ENCODE data around the gene EIF3B. TPM values are rescaled to one million over a fixed set of nuclear protein-coding genes. Genes with fewer than 3 reads are reported as not detected.

The EIF3B gene
- total RNA-seq, 1 experiment from 2014 or later = 306 TPM

DNA sequence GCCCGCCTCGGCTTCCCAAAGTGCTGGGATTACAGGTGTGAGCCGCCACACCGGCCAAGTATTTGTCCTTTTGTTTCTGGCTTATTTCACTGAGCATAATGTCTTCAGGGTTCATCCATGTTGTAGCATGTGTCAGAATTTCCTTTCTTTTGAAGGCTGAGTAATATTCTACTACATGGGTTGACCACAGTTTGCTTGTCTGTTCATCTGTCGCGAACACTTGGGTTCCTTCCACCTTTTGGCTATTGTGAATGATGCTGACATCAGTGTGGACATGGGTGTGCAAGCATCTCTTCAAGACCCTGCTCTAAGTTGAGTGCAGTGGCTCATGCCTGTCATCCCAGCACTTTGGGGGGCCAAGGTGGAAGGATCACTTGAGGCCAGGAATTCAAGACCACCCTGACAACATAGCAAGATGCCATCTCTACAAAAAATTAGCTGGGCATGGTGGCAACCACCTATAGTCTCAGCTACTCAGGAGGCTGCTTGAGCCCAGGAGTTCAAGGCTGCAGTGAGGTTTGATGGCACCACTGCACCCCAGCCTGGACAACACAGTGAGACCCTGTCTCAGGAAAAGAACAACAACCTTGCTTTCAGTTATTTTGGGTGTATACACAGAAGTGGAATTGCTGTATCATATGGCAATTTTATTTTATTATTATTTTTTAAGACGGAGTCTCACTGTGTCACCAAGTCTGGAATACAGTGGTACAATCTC lies 65.7 kb downstream of the EIF3B start:
- BruUV-seq (replicated peaks) = no TSS peak
- Histone ChIP-seq H3K36me3 (ENCODE audit: control insufficient read depth, insufficient read depth, low read length) (peaks cover 1% of the 10 kb centered on the region; the same call in 1 of the 2 replicates), H3K9me3 (no peaks in the 10 kb centered on the region), H3K4me3 (ENCODE audit: low read depth, low read length) (no peak overlapping the region), H3K27me3 (replicated peaks; ENCODE audit: control insufficient read depth, insufficient read depth, low read length) (no peaks in the 10 kb centered on the region), H3K4me1 (peaks cover 6% of the 10 kb centered on the region; the same call in 1 of the 2 replicates)
- no peak for DNase-seq
- no peaks in the 10 kb centered on the region for H3K9me3 Mint-ChIP-seq (ENCODE audit: unreplicated experiment)
- no peaks in the 10 kb centered on the region for H3K27me3 Mint-ChIP-seq (ENCODE audit: insufficient read depth, unreplicated experiment)
- H3K4me1 Mint-ChIP-seq (ENCODE audit: low read depth, unreplicated experiment) = peaks cover 8% of the 10 kb centered on the region
- no peak overlapping the region for H3K27ac Mint-ChIP-seq (ENCODE audit: unreplicated experiment)
- no peak overlapping the region for H3K4me3 Mint-ChIP-seq (ENCODE audit: unreplicated experiment)
- H3K36me3 Mint-ChIP-seq (ENCODE audit: insufficient read depth, unreplicated experiment) = peaks cover 8% of the 10 kb centered on the region
- ChIA-PET POLR2A (no interaction called here), CTCF (interaction anchor here (0.7 kb wide), 1 partner anchor 20 kb away, joined by 5 read pairs; no protein-coding TSS in a partner anchor)
- intact Hi-C loops (cut with micrococcal nuclease; ENCODE audit: unreplicated experiment) = no loop called here
- TF ChIP-seq, protein P1, sequence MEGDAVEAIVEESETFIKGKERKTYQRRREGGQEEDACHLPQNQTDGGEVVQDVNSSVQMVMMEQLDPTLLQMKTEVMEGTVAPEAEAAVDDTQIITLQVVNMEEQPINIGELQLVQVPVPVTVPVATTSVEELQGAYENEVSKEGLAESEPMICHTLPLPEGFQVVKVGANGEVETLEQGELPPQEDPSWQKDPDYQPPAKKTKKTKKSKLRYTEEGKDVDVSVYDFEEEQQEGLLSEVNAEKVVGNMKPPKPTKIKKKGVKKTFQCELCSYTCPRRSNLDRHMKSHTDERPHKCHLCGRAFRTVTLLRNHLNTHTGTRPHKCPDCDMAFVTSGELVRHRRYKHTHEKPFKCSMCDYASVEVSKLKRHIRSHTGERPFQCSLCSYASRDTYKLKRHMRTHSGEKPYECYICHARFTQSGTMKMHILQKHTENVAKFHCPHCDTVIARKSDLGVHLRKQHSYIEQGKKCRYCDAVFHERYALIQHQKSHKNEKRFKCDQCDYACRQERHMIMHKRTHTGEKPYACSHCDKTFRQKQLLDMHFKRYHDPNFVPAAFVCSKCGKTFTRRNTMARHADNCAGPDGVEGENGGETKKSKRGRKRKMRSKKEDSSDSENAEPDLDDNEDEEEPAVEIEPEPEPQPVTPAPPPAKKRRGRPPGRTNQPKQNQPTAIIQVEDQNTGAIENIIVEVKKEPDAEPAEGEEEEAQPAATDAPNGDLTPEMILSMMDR (IDR thresholded peaks at IDR 0.05; ENCODE audit: insufficient read depth in 1 of 2, low read depth in 1 of 2, low read length in 1 of 2, severe bottlenecking in 1 of 2, unreplicated experiment in 1 of 2) = no peak

DNA sequence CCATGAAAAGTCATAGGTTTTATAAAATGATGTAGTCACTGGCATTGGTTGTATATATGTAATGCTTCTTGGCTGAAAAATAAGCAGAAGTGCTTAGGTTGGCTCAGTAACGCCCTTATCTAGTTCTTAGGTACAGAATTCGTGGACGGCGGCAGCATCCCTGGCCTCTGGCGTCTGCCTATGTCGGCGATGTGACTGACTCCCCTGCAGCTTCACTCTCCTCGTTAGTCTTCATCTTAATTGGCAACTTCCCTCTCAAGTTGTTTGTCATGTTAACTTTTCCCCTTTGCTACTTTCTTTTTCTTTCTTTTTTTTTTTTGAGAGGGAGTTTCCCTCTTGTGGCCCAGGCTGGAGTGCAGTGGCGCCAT lies 67.3 kb downstream of the EIF3B start:
- Mint-ChIP-seq H3K27ac (ENCODE audit: unreplicated experiment) (no peak overlapping the region), H3K4me1 (ENCODE audit: low read depth, unreplicated experiment) (peaks cover 9% of the 10 kb centered on the region), H3K36me3 (ENCODE audit: insufficient read depth, unreplicated experiment) (peaks cover 8% of the 10 kb centered on the region)

GRCh38 chr7:2425749-2426148 lies 71.1 kb downstream of the EIF3B start:
- no peak overlapping the region for H3K4me3 Mint-ChIP-seq (ENCODE audit: unreplicated experiment)
- peaks cover 2% of the 10 kb centered on the region for H3K9me3 Mint-ChIP-seq (ENCODE audit: unreplicated experiment)
- peaks cover 9% of the 10 kb centered on the region for H3K4me1 Mint-ChIP-seq (ENCODE audit: low read depth, unreplicated experiment)
- no peaks in the 10 kb centered on the region for H3K27me3 Mint-ChIP-seq (ENCODE audit: insufficient read depth, unreplicated experiment)
- TF ChIP-seq, protein P1 (IDR thresholded peaks at IDR 0.05; ENCODE audit: insufficient read depth in 1 of 2, low read depth in 1 of 2, low read length in 1 of 2, severe bottlenecking in 1 of 2, unreplicated experiment in 1 of 2) = no peak
- no TSS peak for BruUV-seq (replicated peaks)
- no peak for DNase-seq
- peaks cover 11% of the 10 kb centered on the region; the same call in 1 of the 2 replicates for H3K4me1 ChIP-seq
- ChIA-PET CTCF (no interaction called here), POLR2A (interaction anchor here (0.5 kb wide), 1 partner anchor 282 kb away, joined by 3 read pairs; no protein-coding TSS in a partner anchor)
- no peaks in the 10 kb centered on the region; the same call in 1 of the 2 replicates for H3K36me3 ChIP-seq (ENCODE audit: control insufficient read depth, insufficient read depth, low read length)
- H3K9me3 ChIP-seq = 0 out of 2 replicates have a peak, but pooled peaks cover 6% of the 10 kb centered on the region
- intact Hi-C loops (cut with micrococcal nuclease; ENCODE audit: unreplicated experiment) = no loop called here
- H3K27ac Mint-ChIP-seq (ENCODE audit: unreplicated experiment) = peak overlapping the region; percentile 5
- peaks cover 13% of the 10 kb centered on the region for H3K36me3 Mint-ChIP-seq (ENCODE audit: insufficient read depth, unreplicated experiment)
- H3K27me3 ChIP-seq (replicated peaks; ENCODE audit: control insufficient read depth, insufficient read depth, low read length) = no peaks in the 10 kb centered on the region
- H3K4me3 ChIP-seq (ENCODE audit: low read depth, low read length) = no peak overlapping the region

More for the DNA sequence above, 67.3 kb downstream of the EIF3B start:
- Mint-ChIP-seq H3K27me3 (ENCODE audit: insufficient read depth, unreplicated experiment) (no peaks in the 10 kb centered on the region), H3K9me3 (ENCODE audit: unreplicated experiment) (no peaks in the 10 kb centered on the region), H3K4me3 (ENCODE audit: unreplicated experiment) (no peak overlapping the region)
- DNase-seq = no peak
- Histone ChIP-seq H3K4me1 (peaks cover 11% of the 10 kb centered on the region; the same call in 1 of the 2 replicates), H3K36me3 (ENCODE audit: control insufficient read depth, insufficient read depth, low read length) (no peaks in the 10 kb centered on the region; the same call in 1 of the 2 replicates), H3K9me3 (no peaks in the 10 kb centered on the region), H3K4me3 (ENCODE audit: low read depth, low read length) (no peak overlapping the region), H3K27me3 (replicated peaks; ENCODE audit: control insufficient read depth, insufficient read depth, low read length) (no peaks in the 10 kb centered on the region)
- ChIA-PET POLR2A (no interaction called here), CTCF (no interaction called here)
- TF ChIP-seq, protein P1 (IDR thresholded peaks at IDR 0.05; ENCODE audit: insufficient read depth in 1 of 2, low read depth in 1 of 2, low read length in 1 of 2, severe bottlenecking in 1 of 2, unreplicated experiment in 1 of 2) = no peak
- no TSS peak for BruUV-seq (replicated peaks)
- intact Hi-C loops (cut with micrococcal nuclease; ENCODE audit: unreplicated experiment) = no loop called here

Other genes with a start within 250 kb of the EIF3B start
- gene MAD1L1, start 121.9 kb upstream of the EIF3B start, total RNA-seq (2022) = 58.6 and 65.8 TPM in 2 replicates
- 48.8 and 49.3 TPM in 2 replicates for gene MRM2, start 112.6 kb upstream of the EIF3B start, total RNA-seq (2022)
- 41.5 and 42.8 TPM in 2 replicates for gene NUDT1, start 112.6 kb upstream of the EIF3B start, total RNA-seq (2022)
- gene SNX8, start 40.4 kb upstream of the EIF3B start, total RNA-seq (2022) = 82.0 and 86.6 TPM in 2 replicates
- gene CHST12, start 48.8 kb downstream of the EIF3B start, total RNA-seq (2022) = 26.0 and 28.0 TPM in 2 replicates
- not detected in 2 replicates for gene GRIFIN, start 121.6 kb downstream of the EIF3B start, total RNA-seq (2022)
- gene LFNG, start 164.9 kb downstream of the EIF3B start, total RNA-seq (2022) = 4.5 and 5.1 TPM in 2 replicates
- gene BRAT1, start 200.7 kb downstream of the EIF3B start, total RNA-seq (2022) = 33.2 and 33.5 TPM in 2 replicates
- gene IQCE, start 204.2 kb downstream of the EIF3B start, total RNA-seq (2022) = 13.4 and 18.7 TPM in 2 replicates

Data from Caco-2 (cell line).